H1 (cell line): ENCODE data around the gene PRRT1. TPM values are rescaled to one million over a fixed set of nuclear protein-coding genes. Genes with fewer than 3 reads are reported as not detected.

Source experiments
- CTCF ChIA-PET: fragments of 300-600 bp; sonication (Branson Sonifier 250); formaldehyde crosslinking; loops from one replicate; lab custom pipeline; 2021; ENCODE audit not compliant: partially characterized antibody; lab: Charles Lee
- POLR2A ChIA-PET: fragments of 300-600 bp; sonication (Branson Sonifier 250); formaldehyde crosslinking; loops from one replicate; lab custom pipeline; 2021; ENCODE audit warnings: inconsistent platforms; ENCODE audit not compliant: partially characterized antibody; lab: Charles Lee
- DNase-seq, 2 experiments: peaks; one replicate each; pipeline versions ENCODE4 v3.0.0 to v3.0.0-alpha.2; 2010 to 2022; ENCODE audit warnings: low spot score in 2 of 2, low read depth in 1 of 2, mixed read lengths in 1 of 2
- FAIRE-seq: peaks from 2 replicates; lab custom pipeline; 2011; peaks lifted over from hg19 to GRCh38; lab: Jason Lieb, UNC
- H2AFZ ChIP-seq: 2 replicates; pipeline ENCODE4 v1.8.1; 2012; ENCODE audit warnings: low read length, inconsistent platforms
- H2AK5ac ChIP-seq: 2 replicates; pipeline ENCODE4 v1.6.1; 2013; ENCODE audit warnings: low read depth, low read length
- H2BK120ac ChIP-seq: replicated peaks from 2 replicates; pipeline ENCODE3; 2013; ENCODE audit warnings: low read depth, low read length, inconsistent platforms
- H2BK12ac ChIP-seq: 2 replicates; pipeline ENCODE4 v1.6.1; 2013; ENCODE audit warnings: low read depth, low read length
- H2BK15ac ChIP-seq: 2 replicates; pipeline ENCODE4 v1.6.1; 2013; ENCODE audit warnings: low read length
- H2BK20ac ChIP-seq: 2 replicates; pipeline ENCODE4 v1.6.1; 2013; ENCODE audit warnings: low read length
- H2BK5ac ChIP-seq: 2 replicates; pipeline ENCODE4 v1.6.1; 2013; ENCODE audit warnings: low read depth, low read length
- H3K14ac ChIP-seq: 2 replicates; pipeline ENCODE4 v1.6.1; 2013; ENCODE audit warnings: inconsistent platforms; ENCODE audit not compliant: insufficient read length
- H3K18ac ChIP-seq: 2 replicates; pipeline ENCODE4 v1.6.1; 2013; ENCODE audit warnings: low read length; ENCODE audit errors: extremely low read depth
- H3K23ac ChIP-seq: 2 replicates; pipeline ENCODE4 v1.6.1; 2013; ENCODE audit warnings: inconsistent platforms; ENCODE audit not compliant: insufficient read length
- H3K23me2 ChIP-seq: 2 replicates; pipeline ENCODE4 v1.6.1; 2013; ENCODE audit warnings: low read depth, low read length
- H3K27ac ChIP-seq: 2 replicates; pipeline ENCODE4 v1.6.1; 2011; ENCODE audit warnings: low read depth, low read length, inconsistent platforms
- H3K27me3 ChIP-seq, 4 experiments: replicated peaks in 1 of 4; 1 replicate in 1 of 4; 2 replicates in 3 of 4; pipeline versions ENCODE4 v1.6.1 to v1.8.1; 2011 to 2013; ENCODE audit warnings: low read length in 3 of 4, mild to moderate bottlenecking in 3 of 4, inconsistent platforms in 2 of 4, mixed read lengths in 2 of 4, moderate library complexity in 1 of 4; ENCODE audit not compliant: control insufficient read depth in 3 of 4, insufficient read depth in 3 of 4; ENCODE audit errors: extremely low read depth in 1 of 4
- H3K36me3 ChIP-seq, 4 experiments: 2 replicates each; pipeline versions ENCODE4 v1.6.1 to v1.8.1; 2011 to 2013; ENCODE audit warnings: mild to moderate bottlenecking in 4 of 4, low read length in 3 of 4, moderate library complexity in 2 of 4, control low read depth in 1 of 4, inconsistent platforms in 1 of 4; ENCODE audit not compliant: insufficient read depth in 4 of 4, control insufficient read depth in 2 of 4
- H3K4ac ChIP-seq: replicated peaks from 2 replicates; pipeline ENCODE3; 2013; ENCODE audit warnings: low read length, low read depth, mixed read lengths, inconsistent platforms; ENCODE audit not compliant: insufficient read length
- H3K4me1 ChIP-seq, 4 experiments: replicated peaks in 1 of 4; 1 replicate in 1 of 4; 2 replicates in 3 of 4; pipeline versions ENCODE4 v1.6.1 to v1.8.1; 2011 to 2013; ENCODE audit warnings: low read length in 3 of 4, inconsistent platforms in 2 of 4, mixed read lengths in 1 of 4; ENCODE audit not compliant: insufficient read depth in 4 of 4, control insufficient read depth in 3 of 4
- H3K4me2 ChIP-seq, 2 experiments: 2 replicates each; pipeline versions ENCODE4 v1.6.1 to v1.8.1; 2011 to 2013; ENCODE audit warnings: low read depth in 2 of 2, low read length in 2 of 2, control low read depth in 1 of 2, inconsistent platforms in 1 of 2, mild to moderate bottlenecking in 1 of 2; ENCODE audit not compliant: insufficient read depth in 1 of 2
- H3K4me3 ChIP-seq, 4 experiments: fragments of 200-600, 300-600 bp in 1 of 4; sonication (generic), shearing (Covaris generic), sonication (Bioruptor Twin) in 1 of 4; 2 replicates each; pipeline versions ENCODE4 v1.5.1 to v1.8.1; 2011 to 2016; ENCODE audit warnings: low read length in 4 of 4, low read depth in 3 of 4, control low read depth in 2 of 4, inconsistent platforms in 2 of 4, mild to moderate bottlenecking in 2 of 4, mixed read lengths in 1 of 4, moderate library complexity in 1 of 4; ENCODE audit not compliant: insufficient read depth in 2 of 4; ENCODE audit errors: extremely low read depth in 1 of 4
- H3K56ac ChIP-seq: replicated peaks from 2 replicates; pipeline ENCODE3; 2013; ENCODE audit warnings: low read depth, mild to moderate bottlenecking, mixed read lengths, low read length, inconsistent platforms; ENCODE audit not compliant: insufficient read length
- H3K79me1 ChIP-seq: 2 replicates; pipeline ENCODE4 v1.6.1; 2013; ENCODE audit warnings: low read depth, low read length, control low read depth
- H3K79me2 ChIP-seq, 2 experiments: 2 replicates each; pipeline versions ENCODE4 v1.6.1 to v1.8.1; 2012 to 2013; ENCODE audit warnings: low read length in 2 of 2, mild to moderate bottlenecking in 2 of 2, inconsistent platforms in 1 of 2; ENCODE audit not compliant: insufficient read depth in 2 of 2, control insufficient read depth in 1 of 2
- H3K9ac ChIP-seq, 4 experiments: replicated peaks in 1 of 4; 1 replicate in 1 of 4; 2 replicates in 3 of 4; pipeline versions ENCODE4 v1.6.1 to v1.8.1; 2011 to 2013; ENCODE audit warnings: low read depth in 3 of 4, low read length in 3 of 4, control low read depth in 2 of 4, mild to moderate bottlenecking in 2 of 4, moderate library complexity in 2 of 4, inconsistent platforms in 1 of 4; ENCODE audit errors: extremely low read depth in 1 of 4
- H3K9me3 ChIP-seq, 2 experiments: 2 replicates each; pipeline versions ENCODE4 v1.6.1 to v1.8.1; 2012 to 2013; ENCODE audit warnings: mild to moderate bottlenecking in 2 of 2, moderate library complexity in 2 of 2, control low read depth in 1 of 2, inconsistent platforms in 1 of 2, low read depth in 1 of 2, low read length in 1 of 2, mixed read lengths in 1 of 2; ENCODE audit not compliant: insufficient read depth in 2 of 2
- H4K20me1 ChIP-seq, 2 experiments: replicated peaks in 1 of 2; 2 replicates each; pipeline versions ENCODE3 to v1.8.1; 2011 to 2013; ENCODE audit warnings: inconsistent platforms in 2 of 2, low read length in 2 of 2, mild to moderate bottlenecking in 1 of 2; ENCODE audit not compliant: insufficient read depth in 2 of 2, control insufficient read depth in 1 of 2
- H4K5ac ChIP-seq: 2 replicates; pipeline ENCODE4 v1.6.1; 2013; ENCODE audit warnings: low read length, low read depth, mixed read lengths, inconsistent platforms; ENCODE audit not compliant: insufficient read length
- H4K8ac ChIP-seq: 2 replicates; pipeline ENCODE4 v1.8.0; 2013; ENCODE audit warnings: mild to moderate bottlenecking, moderate library complexity, low read length, inconsistent platforms; ENCODE audit not compliant: insufficient read depth; ENCODE audit errors: extremely low read depth
- H4K91ac ChIP-seq: replicated peaks from 2 replicates; pipeline ENCODE3; 2013; ENCODE audit warnings: low read length, mixed read lengths, inconsistent platforms; ENCODE audit not compliant: insufficient read length
- CEBPB ChIP-seq: IDR thresholded peaks from 2 replicates; pipeline ENCODE4 v1.6.1; 2012; ENCODE audit warnings: low read depth, low read length
- GTF2F1 ChIP-seq: IDR thresholded peaks from 2 replicates; pipeline ENCODE4 v1.6.1; 2012; ENCODE audit warnings: low read depth, low read length, improper control_type of control experiment, borderline replicate concordance
- KDM1A ChIP-seq: fragments of 200-600, 300-600 bp; sonication (generic); IDR thresholded peaks from 2 replicates; pipeline ENCODE4 v1.7.1; 2016; ENCODE audit warnings: mild to moderate bottlenecking, low read length, borderline replicate concordance
- KDM4A ChIP-seq: IDR thresholded peaks from one replicate; pipeline ENCODE4 v1.7.1; 2012; ENCODE audit warnings: low read depth, mild to moderate bottlenecking, moderate library complexity, low read length, inconsistent platforms; ENCODE audit not compliant: severe bottlenecking
- MAX ChIP-seq: IDR thresholded peaks from 2 replicates; pipeline ENCODE4 v1.6.1; 2012; ENCODE audit warnings: inconsistent platforms
- POLR2A ChIP-seq, 2 experiments: IDR thresholded peaks; 1 replicate in 1 of 2; 2 replicates in 1 of 2; pipeline ENCODE4 v1.6.1; 2011; ENCODE audit warnings: low read depth in 2 of 2, low read length in 2 of 2, mild to moderate bottlenecking in 2 of 2; ENCODE audit errors: control extremely low read depth in 1 of 2
- SIN3A ChIP-seq, 2 experiments: IDR thresholded peaks in 1 of 2; conservative IDR thresholded peaks in 1 of 2; 2 replicates each; pipeline ENCODE4 v1.6.1; 2011 to 2012; ENCODE audit warnings: low read length in 2 of 2, improper control_type of control experiment in 1 of 2, low read depth in 1 of 2, mild to moderate bottlenecking in 1 of 2
- SUZ12 ChIP-seq: fragments of 200-600 bp; sonication (generic); IDR thresholded peaks from 2 replicates; pipeline ENCODE4 v1.6.1; 2012; ENCODE audit warnings: mild to moderate bottlenecking, inconsistent platforms, low read length, moderate library complexity, mixed read lengths
- TAF1 ChIP-seq: IDR thresholded peaks from 2 replicates; pipeline ENCODE4 v1.6.1; 2011; ENCODE audit warnings: mild to moderate bottlenecking, low read depth, low read length
- WGBS, 2 experiments: shearing (Covaris generic) in 1 of 2; methylation state at CpG; one replicate each; pipeline versions ENCODE4 v1.1.6 to v1.1.7; 2013 to 2015; ENCODE audit warnings: low lambda C conversion rate in 2 of 2, mixed read lengths in 2 of 2, inconsistent platforms in 1 of 2, low coverage in 1 of 2, missing lambda C conversion rate in 1 of 2; ENCODE audit not compliant: insufficient replicate concordance in 2 of 2, insufficient coverage in 1 of 2, insufficient read length in 1 of 2; ENCODE audit errors: extremely low coverage in 1 of 2, missing lambda C conversion rate in 1 of 2; 5-methylcytosine and 5-hydroxymethylcytosine counted together
- polyA plus RNA-seq, 7 experiments: library from polyadenylated mRNA; depleted of rRNA in 3 of 7; stranded (reverse) in 5 of 7; unstranded in 2 of 7; fragments of >200 nt in 5 of 7; fragments of 200-250 nt in 2 of 7; gene quantifications; 1 replicate in 5 of 7; 2 replicates in 1 of 7; 4 replicates in 1 of 7; pipeline versions ENCODE4 v1.2.1 to v1.2.3, GENCODE V29; 2011 to 2013; ENCODE audit warnings: missing spikeins in 2 of 7, mixed read lengths in 2 of 7
- total RNA-seq: library from RNA; stranded (reverse); fragmentation: NEBNext Ultra II Directional; extraction: Animal tissue kit (Norgen Biotek cat#: 25700); gene quantifications from 2 replicates; pipeline ENCODE4 v1.2.1, GENCODE V29; 2021

PRRT1 gene
- total and polyA plus RNA-seq, 2 of the 8 experiments (the other 6 are each of a cell fraction or from before 2014, with no cell fraction given) = 0.71 to 2.8 TPM

- peak overlapping the region; percentile 92; the same call in 1 of the 2 replicates for H2BK12ac ChIP-seq
- TF ChIP-seq MAX = no peak
- no peak for TF ChIP-seq POLR2A (IDR thresholded peaks at IDR 0.05; ENCODE audit: control extremely low read depth in 1 of 2, low read depth in 2 of 2, low read length in 2 of 2)
- TF ChIP-seq CEBPB = no peak
- TF ChIP-seq TAF1 = no peak
- TF ChIP-seq SIN3A (conservative IDR thresholded peaks at IDR 0.05 in 1 of 2, IDR thresholded peaks at IDR 0.05 in 1 of 2; ENCODE audit: low read depth in 1 of 2, low read length in 2 of 2) = no peak
- TF ChIP-seq SUZ12 = no peak
- TF ChIP-seq KDM1A = no peak
- TF ChIP-seq GTF2F1 = no peak
- no peak for TF ChIP-seq KDM4A
- TF ChIP-seq, all 59 proteins: peak for 0
- Histone ChIP-seq H3K23ac (no peak overlapping the region), H4K20me1 (peaks cover 0 to 3% of the 10 kb centered on the region in 2 experiments), H2BK20ac (0 out of 2 replicates have a peak overlapping the region, but pooled peaks have one; percentile 48), H3K4me2 (peak overlapping the region; percentile 79 to 90), H3K27ac (no peak overlapping the region), H4K91ac (peak overlapping the region; percentile 76), H3K4me3 (peak overlapping the region in 3 of 4 experiments; percentile 30 to 87 (median 59); a peak in 2 of 8 replicates), H3K14ac (no peak overlapping the region), H3K4me1 (peaks cover 8 to 36% (median 18%) of the 10 kb centered on the region in 4 experiments), H3K18ac (peak overlapping the region; percentile 75), H2BK120ac (peak overlapping the region; percentile 50), H3K36me3 (peaks cover 2 to 18% (median 14%) of the 10 kb centered on the region in 4 experiments; a peak in 7 of 8 replicates), H3K79me1 (peaks cover 2% of the 10 kb centered on the region; the same call in 1 of the 2 replicates), H2AFZ (no peak overlapping the region), H2AK5ac (peak overlapping the region; percentile 28; the same call in 1 of the 2 replicates), H4K5ac (peak overlapping the region; percentile 0), H3K9ac (no peak overlapping the region; a peak in 2 of 7 replicates), H3K23me2 (peaks cover 10% of the 10 kb centered on the region), H3K4ac (peak overlapping the region; percentile 75), H3K9me3 (no peaks in the 10 kb centered on the region), H3K79me2 (peaks cover 0 to 13% of the 10 kb centered on the region in 2 experiments; a peak in 2 of 4 replicates), H2BK5ac (peak overlapping the region; percentile 55; the same call in 1 of the 2 replicates), H3K27me3 (no peaks in the 10 kb centered on the region), H4K8ac (no peak overlapping the region), H3K56ac (no peak overlapping the region), H2BK15ac (peak overlapping the region; percentile 67; the same call in 1 of the 2 replicates)
- 88% methylated on average over 8 of the region's 8 CpGs; no CpG with 5 or more reads in 1 of the 2 experiments for WGBS, 2 experiments
- no peak for FAIRE-seq
- POLR2A ChIA-PET = interaction anchor here (1.0 to 13.3 kb wide), 7 partner anchors 12 to 91 kb away, joined by 3 to 194 read pairs (median 5); partner anchors contain the start of genes AGPAT1, EGFL8, PRRT1 and RNF5
- DNase-seq = no peak
- CTCF ChIA-PET = interaction anchor here (1.1 to 2.5 kb wide), 4 partner anchors 12 to 73 kb away, joined by 3 to 12 read pairs (median 8); partner anchors contain the start of gene RNF5
Measured at GRCh38 chr6:32190911-32191677, 39.4 kb upstream of the PRRT1 start.
